Activated B cell treated with CpG ODN at 0.5 μM for 24 hours (primary cell): Measurements from ENCODE around the gene PNMA1. TPM values are rescaled to one million over a fixed set of nuclear protein-coding genes. Genes with fewer than 3 reads are reported as not detected.

Source experiments
- ATAC-seq: fragments of 200-7000 bp; cut with Tn5 transposase; one replicate; pipeline ENCODE4 v1.10.0; 2021; ENCODE audit warnings: low read depth, mild to moderate bottlenecking, moderate library complexity
- CTCF ChIA-PET: fragments of 350-600 bp; sonication (Branson Sonifier 250); formaldehyde crosslinking; loops from one replicate; lab custom pipeline; 2021; ENCODE audit warnings: antibody characterized with exemption; lab: Charles Lee
- POLR2A ChIA-PET: fragments of 350-600 bp; sonication (Branson Sonifier 250); formaldehyde crosslinking; loops from one replicate; lab custom pipeline; 2021; ENCODE audit warnings: antibody characterized with exemption; lab: Charles Lee
- DNase-seq: peaks from one replicate; pipeline ENCODE4 v3.0.0; 2022
- H3K27ac Mint-ChIP-seq: one replicate; pipeline ENCODE4 v1.8.0; 2020; ENCODE audit warnings: mixed read lengths
- H3K27me3 Mint-ChIP-seq: one replicate; pipeline ENCODE4 v1.8.0; 2021; ENCODE audit warnings: mixed read lengths
- H3K36me3 Mint-ChIP-seq: one replicate; pipeline ENCODE4 v1.8.0; 2021; ENCODE audit warnings: low read depth, mixed read lengths
- H3K4me1 Mint-ChIP-seq: one replicate; pipeline ENCODE4 v1.8.0; 2021; ENCODE audit warnings: mixed read lengths
- H3K4me3 Mint-ChIP-seq: one replicate; pipeline ENCODE4 v1.8.0; 2020; ENCODE audit warnings: mild to moderate bottlenecking, mixed read lengths
- H3K9me3 Mint-ChIP-seq: one replicate; pipeline ENCODE4 v1.8.0; 2020; ENCODE audit warnings: mixed read lengths
- intact Hi-C: fragments of 100-400 bp; cut with micrococcal nuclease; formaldehyde crosslinking; loops from one replicate; pipeline ENCODE4 v1.15.1; 2024
- total RNA-seq: library from RNA; stranded (reverse); gene quantifications from 2 replicates; pipeline ENCODE4 v1.2.3, GENCODE V29; 2022
- TF ChIP-seq, protein P1 (sequence below): fragments of 200-600 bp; IDR thresholded peaks from one replicate; pipeline ENCODE4 v1.8.0; 2022; ENCODE audit warnings: antibody characterized with exemption, mild to moderate bottlenecking

The PNMA1 gene, protein sequence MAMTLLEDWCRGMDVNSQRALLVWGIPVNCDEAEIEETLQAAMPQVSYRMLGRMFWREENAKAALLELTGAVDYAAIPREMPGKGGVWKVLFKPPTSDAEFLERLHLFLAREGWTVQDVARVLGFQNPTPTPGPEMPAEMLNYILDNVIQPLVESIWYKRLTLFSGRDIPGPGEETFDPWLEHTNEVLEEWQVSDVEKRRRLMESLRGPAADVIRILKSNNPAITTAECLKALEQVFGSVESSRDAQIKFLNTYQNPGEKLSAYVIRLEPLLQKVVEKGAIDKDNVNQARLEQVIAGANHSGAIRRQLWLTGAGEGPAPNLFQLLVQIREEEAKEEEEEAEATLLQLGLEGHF
- 19.9 and 22.2 TPM in 2 replicates for total RNA-seq

DNA sequence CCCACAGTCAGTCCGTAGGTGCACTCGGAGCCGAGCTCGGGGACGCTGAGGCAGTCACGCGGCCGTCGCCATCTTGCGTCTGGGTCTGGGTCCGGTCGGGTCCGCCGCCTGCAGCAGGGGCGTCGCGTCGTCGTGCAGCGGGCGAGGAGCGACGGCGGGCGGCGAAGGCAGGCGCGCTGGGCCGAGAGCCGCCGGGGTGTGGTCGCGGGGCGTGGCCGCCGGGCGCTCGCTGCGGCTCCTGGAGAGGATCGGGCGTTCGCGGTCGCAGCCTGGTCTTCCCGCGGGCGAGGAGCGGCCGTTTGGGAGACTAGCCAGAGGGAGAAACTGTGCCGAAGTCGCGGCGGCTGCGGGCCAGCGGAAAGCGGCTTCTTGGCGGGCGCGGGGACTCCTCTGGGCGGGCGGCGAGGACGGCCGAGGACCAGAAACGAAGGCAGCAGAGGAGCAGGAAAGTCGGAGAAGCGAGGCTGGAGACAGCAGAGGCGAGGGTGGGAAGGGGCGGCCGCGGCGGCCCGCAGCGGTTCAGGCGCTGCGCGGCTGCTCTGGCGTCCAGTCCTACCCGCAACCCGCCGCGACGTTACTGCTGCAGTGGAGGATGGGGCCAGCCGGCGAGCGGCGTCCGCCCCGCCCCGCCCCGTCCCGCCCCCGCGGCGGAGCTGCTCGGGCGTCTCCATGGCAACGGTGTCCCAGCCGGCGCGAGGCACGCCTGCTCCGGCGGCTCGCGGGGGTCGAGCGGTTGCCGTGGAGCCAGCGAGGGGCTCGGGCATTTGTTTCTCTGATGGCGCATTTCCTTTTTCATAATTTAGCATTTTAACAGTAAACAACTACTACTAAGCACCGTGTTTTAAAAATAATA is at the start of gene PNMA1:
Gene PNMA1, minus strand, starts transcription at position 582 of the 853 bp plus-strand sequence. CDS start 745 bp downstream, outside the sequence.
- Mint-ChIP-seq H3K36me3 (peaks cover 41% of the 10 kb centered on the region), H3K4me3 (peak within 1 kb of the TSS; percentile 95), H3K9me3 (no peaks in the 10 kb centered on the region), H3K27me3 (no peaks in the 10 kb centered on the region), H3K27ac (peak within 1 kb of the TSS; percentile 92), H3K4me1 (peaks cover 25% of the 10 kb centered on the region)
- TF ChIP-seq, protein P1, sequence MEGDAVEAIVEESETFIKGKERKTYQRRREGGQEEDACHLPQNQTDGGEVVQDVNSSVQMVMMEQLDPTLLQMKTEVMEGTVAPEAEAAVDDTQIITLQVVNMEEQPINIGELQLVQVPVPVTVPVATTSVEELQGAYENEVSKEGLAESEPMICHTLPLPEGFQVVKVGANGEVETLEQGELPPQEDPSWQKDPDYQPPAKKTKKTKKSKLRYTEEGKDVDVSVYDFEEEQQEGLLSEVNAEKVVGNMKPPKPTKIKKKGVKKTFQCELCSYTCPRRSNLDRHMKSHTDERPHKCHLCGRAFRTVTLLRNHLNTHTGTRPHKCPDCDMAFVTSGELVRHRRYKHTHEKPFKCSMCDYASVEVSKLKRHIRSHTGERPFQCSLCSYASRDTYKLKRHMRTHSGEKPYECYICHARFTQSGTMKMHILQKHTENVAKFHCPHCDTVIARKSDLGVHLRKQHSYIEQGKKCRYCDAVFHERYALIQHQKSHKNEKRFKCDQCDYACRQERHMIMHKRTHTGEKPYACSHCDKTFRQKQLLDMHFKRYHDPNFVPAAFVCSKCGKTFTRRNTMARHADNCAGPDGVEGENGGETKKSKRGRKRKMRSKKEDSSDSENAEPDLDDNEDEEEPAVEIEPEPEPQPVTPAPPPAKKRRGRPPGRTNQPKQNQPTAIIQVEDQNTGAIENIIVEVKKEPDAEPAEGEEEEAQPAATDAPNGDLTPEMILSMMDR, result no peak
- ChIA-PET POLR2A (interaction anchor here (0.5 to 2.2 kb wide), 11 partner anchors 13 to 101 kb away, joined by 3 to 10 read pairs (median 3); partner anchors contain the start of genes ACOT6 and DNAL1), CTCF (interaction anchor here (1.0 to 2.9 kb wide), 2 partner anchors 14 to 206 kb away, joined by 3 to 9 read pairs; no protein-coding TSS in a partner anchor)
- intact Hi-C loops, result loop anchor here (1.0 to 5.0 kb wide), 6 partner anchors 17 to 303 kb away; partner anchors contain the start of genes BBOF1, DNAL1, ENTPD5 and RIOX1
- ATAC-seq (peak; percentile 80), DNase-seq (peak; percentile 86)

DNA sequence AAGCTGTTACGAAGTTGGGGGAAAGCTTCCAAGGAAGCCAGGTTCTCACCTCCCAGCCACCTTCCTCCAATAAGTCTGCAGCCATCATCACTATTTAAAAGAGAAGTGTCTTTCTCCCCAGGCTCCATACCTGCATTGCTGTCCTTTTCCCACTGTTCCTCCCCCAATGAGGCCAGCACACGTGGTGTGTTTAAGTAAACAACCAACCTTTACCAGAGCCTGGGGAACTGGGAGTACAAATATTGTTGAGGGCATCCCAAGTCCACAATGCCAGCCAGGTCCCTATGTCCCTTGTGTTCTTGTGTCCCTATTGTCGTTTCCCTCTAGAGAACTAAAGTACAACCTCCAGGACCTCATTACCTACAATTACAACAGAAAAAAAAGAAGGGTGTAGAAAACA is 49.2 kb upstream of the PNMA1 start:
- H3K36me3 Mint-ChIP-seq, result peaks cover 2% of the 10 kb centered on the region
- DNase-seq, result no peak
- H3K27me3 Mint-ChIP-seq, result no peaks in the 10 kb centered on the region
- ATAC-seq, result no peak
- H3K4me1 Mint-ChIP-seq, result peaks cover 79% of the 10 kb centered on the region
- ChIA-PET CTCF (interaction anchor here (1.3 to 2.2 kb wide), 2 partner anchors 14 to 34 kb away, joined by 5 to 6 read pairs; no protein-coding TSS in a partner anchor), POLR2A (interaction anchor here (1.3 to 14.6 kb wide), 5 partner anchors 7 to 196 kb away, joined by 3 to 493 read pairs (median 28); no protein-coding TSS in a partner anchor)
- no peaks in the 10 kb centered on the region for H3K9me3 Mint-ChIP-seq
- no peak overlapping the region for H3K4me3 Mint-ChIP-seq
- intact Hi-C loops, result loop anchor here (5.0 kb wide), 1 partner anchor 1514 kb away; the partner anchor contains the start of gene FOS
- peak overlapping the region; percentile 99 for H3K27ac Mint-ChIP-seq
- TF ChIP-seq, protein P1, result no peak

- no peak for DNase-seq
- Mint-ChIP-seq H3K27me3 (no peaks in the 10 kb centered on the region), H3K4me1 (peaks cover 82% of the 10 kb centered on the region), H3K4me3 (peak overlapping the region; percentile 67), H3K9me3 (no peaks in the 10 kb centered on the region), H3K36me3 (peaks cover 5% of the 10 kb centered on the region), H3K27ac (peak overlapping the region; percentile 99)
- ChIA-PET POLR2A (interaction anchor here (0.5 to 14.6 kb wide), 12 partner anchors 8 to 704 kb away, joined by 3 to 493 read pairs (median 4); partner anchors contain the start of genes PTGR2, RBM25 and RIOX1), CTCF (interaction anchor here (0.7 to 2.0 kb wide), 7 partner anchors 9 to 290 kb away, joined by 3 to 15 read pairs (median 4); no protein-coding TSS in a partner anchor)
- TF ChIP-seq, protein P1, result no peak
- intact Hi-C loops, result loop anchor here (5.0 kb wide), 1 partner anchor 1515 kb away; the partner anchor contains the start of gene FOS
- peak; percentile 6 for ATAC-seq
Measured at GRCh38 chr14:73762375-73762822, 48.2 kb upstream of the PNMA1 start.

- ATAC-seq, result no peak
Measured at GRCh38 chr14:73761618-73762355, 47.6 kb upstream of the PNMA1 start.

More at GRCh38 chr14:73761618-73762355, 47.6 kb upstream of the PNMA1 start:
- DNase-seq, result no peak
- ChIA-PET CTCF (interaction anchor here (0.9 to 2.0 kb wide), 6 partner anchors 9 to 33 kb away, joined by 3 to 15 read pairs (median 4); no protein-coding TSS in a partner anchor), POLR2A (interaction anchor here (0.6 to 14.6 kb wide), 10 partner anchors 9 to 271 kb away, joined by 3 to 493 read pairs (median 4); partner anchors contain the start of genes PTGR2 and RIOX1)
- Mint-ChIP-seq H3K4me3 (peak overlapping the region; percentile 67), H3K9me3 (no peaks in the 10 kb centered on the region), H3K4me1 (peaks cover 84% of the 10 kb centered on the region), H3K27me3 (no peaks in the 10 kb centered on the region), H3K36me3 (peaks cover 5% of the 10 kb centered on the region), H3K27ac (peak overlapping the region; percentile 99)
- TF ChIP-seq, protein P1, result no peak
- intact Hi-C loops, result loop anchor here (2.0 to 5.0 kb wide), 2 partner anchors 19 to 1516 kb away; partner anchors contain the start of gene FOS
